K562 (cell line): ENCODE results near the gene ZZZ3. TPM values are rescaled to one million over a fixed set of nuclear protein-coding genes. Genes with fewer than 3 reads are reported as not detected.

ENCODE experiments used
- BCOR ChIP-seq: fragments of 450-650 bp; IDR thresholded peaks from 2 replicates; pipeline ENCODE4 v1.6.1; 2016
- BRCA1 ChIP-seq, 2 experiments: fragments of 450-650 bp in 1 of 2; sonication (generic) in 1 of 2; formaldehyde crosslinking in 1 of 2; IDR thresholded peaks; 2 replicates each; pipeline versions ENCODE4 v1.5.0 to v1.6.1; 2017 to 2020; ENCODE audit warnings: mild to moderate bottlenecking in 1 of 2, missing genetic modification reagents in 1 of 2
- CREB1 ChIP-seq, 2 experiments: sonication (generic) in 1 of 2; formaldehyde crosslinking in 1 of 2; IDR thresholded peaks; 2 replicates each; pipeline versions ENCODE4 v1.6.1 to v1.8.0; 2012 to 2022; ENCODE audit warnings: inconsistent platforms in 1 of 2, mild to moderate bottlenecking in 1 of 2, missing genetic modification reagents in 1 of 2, moderate library complexity in 1 of 2
- CREM ChIP-seq: IDR thresholded peaks from 2 replicates; pipeline ENCODE4 v1.6.1; 2014; ENCODE audit warnings: antibody characterized with exemption, low read depth
- ETS1 ChIP-seq: conservative IDR thresholded peaks from 2 replicates; pipeline ENCODE4 v1.6.1; 2011; ENCODE audit warnings: low read depth, mild to moderate bottlenecking, low read length; ENCODE audit not compliant: control insufficient read depth
- GTF2F1 ChIP-seq: IDR thresholded peaks from 2 replicates; pipeline ENCODE4 v1.6.1; 2011; ENCODE audit warnings: low read depth, low read length, improper control_type of control experiment
- HDAC3 ChIP-seq: fragments of 450-650 bp; IDR thresholded peaks from 2 replicates; pipeline ENCODE4 v1.6.1; 2018; ENCODE audit warnings: borderline replicate concordance, mild to moderate bottlenecking, moderate library complexity; ENCODE audit not compliant: partially characterized antibody
- HLTF ChIP-seq: fragments of 450-650 bp; IDR thresholded peaks from 2 replicates; pipeline ENCODE4 v1.6.1; 2016
- MTA3 ChIP-seq: fragments of 450-650 bp; formaldehyde crosslinking; IDR thresholded peaks from 2 replicates; pipeline ENCODE4 v1.6.1; 2017; ENCODE audit warnings: mild to moderate bottlenecking, borderline replicate concordance
- POLR2AphosphoS5 ChIP-seq: IDR thresholded peaks from 2 replicates; pipeline ENCODE4 v1.6.1; 2011; ENCODE audit warnings: mild to moderate bottlenecking, low read depth, low read length, moderate library complexity; ENCODE audit not compliant: control insufficient read depth, insufficient read depth
- POLR2H ChIP-seq: IDR thresholded peaks from 2 replicates; pipeline ENCODE4 v1.6.1; 2016; ENCODE audit warnings: missing genetic modification characterization, low read depth, mild to moderate bottlenecking, control low read depth, missing compliant biosample characterization, moderate library complexity
- SAP30 ChIP-seq: fragments of 200-600 bp; sonication (generic); IDR thresholded peaks from 2 replicates; pipeline ENCODE4 v1.6.1; 2012; ENCODE audit warnings: borderline replicate concordance, low read depth, mild to moderate bottlenecking, moderate library complexity, low read length, control low read depth, inconsistent platforms; ENCODE audit not compliant: insufficient read depth, poor library complexity, severe bottlenecking
- SETDB1 ChIP-seq: IDR thresholded peaks from one replicate; pipeline ENCODE4 v1.6.1; 2012; ENCODE audit warnings: low read length, control low read depth, inconsistent platforms
- SMAD3 ChIP-seq: fragments of 450-650 bp; formaldehyde crosslinking; conservative IDR thresholded peaks from 2 replicates; pipeline ENCODE4 v1.4.0; 2020; ENCODE audit warnings: mild to moderate bottlenecking
- ZC3H8 ChIP-seq: fragments of 450-650 bp; IDR thresholded peaks from 2 replicates; pipeline ENCODE4 v1.6.1; 2017
- ZNF143 ChIP-seq: sonication (generic); formaldehyde crosslinking; IDR thresholded peaks from 2 replicates; pipeline ENCODE4 v1.9.0; 2022; ENCODE audit warnings: mild to moderate bottlenecking, missing genetic modification reagents
- ZNF175 ChIP-seq: fragments of 200-800 bp; sonication (Bioruptor generic); IDR thresholded peaks from 2 replicates; pipeline ENCODE4 v1.6.1; 2016; ENCODE audit warnings: low read depth, mild to moderate bottlenecking, missing genetic modification characterization, missing compliant biosample characterization
- ZNF384 ChIP-seq: IDR thresholded peaks from 2 replicates; pipeline ENCODE4 v1.6.1; 2012; ENCODE audit warnings: low read depth, low read length, improper control_type of control experiment
- ZNF436 ChIP-seq: fragments of 250-450, 450-650 bp; sonication (Bioruptor Pico); formaldehyde crosslinking; IDR thresholded peaks from 2 replicates; pipeline ENCODE4 v1.7.0; 2020; ENCODE audit warnings: mild to moderate bottlenecking
- ZNF644 ChIP-seq: fragments of 200-800 bp; sonication (Bioruptor generic); IDR thresholded peaks from 2 replicates; pipeline ENCODE4 v1.6.1; 2016; ENCODE audit warnings: low read depth, missing genetic modification characterization, missing compliant biosample characterization
- polyA plus RNA-seq, 8 experiments: library from polyadenylated mRNA; depleted of rRNA in 4 of 8; stranded (reverse) in 5 of 8; unstranded in 3 of 8; fragments of >200 nt; fragmentation: Nextera tagmentation in 2 of 8; fragmentation: Illumina TruSeq in 1 of 8; extraction: Ambion mirVana in 2 of 8; extraction: Trizol in 1 of 8; gene quantifications; 2 replicates each; pipeline versions ENCODE4 v1.2.1 to v1.2.3, GENCODE V29; 2011 to 2014; ENCODE audit warnings: inconsistent platforms in 1 of 8, missing spikeins in 1 of 8
- total RNA-seq, 7 experiments: library from RNA; depleted of rRNA in 6 of 7; stranded (reverse); fragments of >200 nt in 6 of 7; fragmentation: Illumina TruSeq in 2 of 7; extraction: Trizol in 2 of 7; gene quantifications; 2 replicates each; pipeline versions ENCODE4 v1.2.1 to v1.2.3, GENCODE V29; 2011 to 2021; ENCODE audit warnings: low replicate concordance in 1 of 7
- TF ChIP-seq, protein P1 (sequence below), 2 experiments: fragments of 450-650 bp; IDR thresholded peaks; 2 replicates each; pipeline ENCODE4 v1.6.1; 2018; ENCODE audit warnings: mild to moderate bottlenecking in 2 of 2, low read depth in 1 of 2; ENCODE audit not compliant: partially characterized antibody in 2 of 2
- TF ChIP-seq, protein P2 (sequence below): sonication (generic); formaldehyde crosslinking; IDR thresholded peaks from 2 replicates; pipeline ENCODE4 v1.8.0; 2022; ENCODE audit warnings: mild to moderate bottlenecking, missing genetic modification reagents

The ZZZ3 gene
- total and polyA plus RNA-seq, 9 of the 15 experiments (the other 6 are each of a cell fraction or from before 2014, with no cell fraction given), result 13.9 to 64.0 (median 36.7) TPM

- no peak for TF ChIP-seq HLTF
- TF ChIP-seq HDAC3, result peak; percentile 83
- TF ChIP-seq GTF2F1, result no peak
- no peak for TF ChIP-seq ZC3H8
- TF ChIP-seq, protein P1, sequence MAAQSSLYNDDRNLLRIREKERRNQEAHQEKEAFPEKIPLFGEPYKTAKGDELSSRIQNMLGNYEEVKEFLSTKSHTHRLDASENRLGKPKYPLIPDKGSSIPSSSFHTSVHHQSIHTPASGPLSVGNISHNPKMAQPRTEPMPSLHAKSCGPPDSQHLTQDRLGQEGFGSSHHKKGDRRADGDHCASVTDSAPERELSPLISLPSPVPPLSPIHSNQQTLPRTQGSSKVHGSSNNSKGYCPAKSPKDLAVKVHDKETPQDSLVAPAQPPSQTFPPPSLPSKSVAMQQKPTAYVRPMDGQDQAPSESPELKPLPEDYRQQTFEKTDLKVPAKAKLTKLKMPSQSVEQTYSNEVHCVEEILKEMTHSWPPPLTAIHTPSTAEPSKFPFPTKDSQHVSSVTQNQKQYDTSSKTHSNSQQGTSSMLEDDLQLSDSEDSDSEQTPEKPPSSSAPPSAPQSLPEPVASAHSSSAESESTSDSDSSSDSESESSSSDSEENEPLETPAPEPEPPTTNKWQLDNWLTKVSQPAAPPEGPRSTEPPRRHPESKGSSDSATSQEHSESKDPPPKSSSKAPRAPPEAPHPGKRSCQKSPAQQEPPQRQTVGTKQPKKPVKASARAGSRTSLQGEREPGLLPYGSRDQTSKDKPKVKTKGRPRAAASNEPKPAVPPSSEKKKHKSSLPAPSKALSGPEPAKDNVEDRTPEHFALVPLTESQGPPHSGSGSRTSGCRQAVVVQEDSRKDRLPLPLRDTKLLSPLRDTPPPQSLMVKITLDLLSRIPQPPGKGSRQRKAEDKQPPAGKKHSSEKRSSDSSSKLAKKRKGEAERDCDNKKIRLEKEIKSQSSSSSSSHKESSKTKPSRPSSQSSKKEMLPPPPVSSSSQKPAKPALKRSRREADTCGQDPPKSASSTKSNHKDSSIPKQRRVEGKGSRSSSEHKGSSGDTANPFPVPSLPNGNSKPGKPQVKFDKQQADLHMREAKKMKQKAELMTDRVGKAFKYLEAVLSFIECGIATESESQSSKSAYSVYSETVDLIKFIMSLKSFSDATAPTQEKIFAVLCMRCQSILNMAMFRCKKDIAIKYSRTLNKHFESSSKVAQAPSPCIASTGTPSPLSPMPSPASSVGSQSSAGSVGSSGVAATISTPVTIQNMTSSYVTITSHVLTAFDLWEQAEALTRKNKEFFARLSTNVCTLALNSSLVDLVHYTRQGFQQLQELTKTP (IDR thresholded peaks at IDR 0.05; ENCODE audit: low read depth in 1 of 2, partially characterized antibody in 2 of 2), result peak in 1 of 2 experiments; percentile 83
- TF ChIP-seq ZNF436, result 0 out of 2 replicates have a peak, but pooled peaks have one; percentile 2
- TF ChIP-seq SETDB1, result no peak
- TF ChIP-seq MTA3, result peak; percentile 58; the same call in 1 of the 2 replicates
- 0 out of 2 replicates have a peak, but pooled peaks have one; percentile 43 for TF ChIP-seq ZNF384
- 0 out of 2 replicates have a peak, but pooled peaks have one; percentile 40 for TF ChIP-seq SMAD3
- TF ChIP-seq CREM, result peak; percentile 38
- TF ChIP-seq ZNF143 (CRISPR knock-in tag), result no peak
- peak; percentile 17 for TF ChIP-seq CREB1 (IDR thresholded peaks at IDR 0.05)
- no peak; the same call in 1 of the 2 replicates for TF ChIP-seq CREB1 (CRISPR knock-in tag; IDR thresholded peaks at IDR 0.05)
- TF ChIP-seq, protein P2, sequence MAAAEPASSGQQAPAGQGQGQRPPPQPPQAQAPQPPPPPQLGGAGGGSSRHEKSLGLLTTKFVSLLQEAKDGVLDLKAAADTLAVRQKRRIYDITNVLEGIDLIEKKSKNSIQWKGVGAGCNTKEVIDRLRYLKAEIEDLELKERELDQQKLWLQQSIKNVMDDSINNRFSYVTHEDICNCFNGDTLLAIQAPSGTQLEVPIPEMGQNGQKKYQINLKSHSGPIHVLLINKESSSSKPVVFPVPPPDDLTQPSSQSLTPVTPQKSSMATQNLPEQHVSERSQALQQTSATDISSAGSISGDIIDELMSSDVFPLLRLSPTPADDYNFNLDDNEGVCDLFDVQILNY (CRISPR knock-in tag), result no peak
- TF ChIP-seq POLR2AphosphoS5, result peak; percentile 4; the same call in 1 of the 2 replicates
- TF ChIP-seq SAP30, result peak; percentile 43
- no peak for TF ChIP-seq BCOR
- peak; percentile 82 for TF ChIP-seq POLR2H (tag)
- TF ChIP-seq BRCA1 (IDR thresholded peaks at IDR 0.05), result no peak
- no peak for TF ChIP-seq BRCA1 (CRISPR knock-in tag; IDR thresholded peaks at IDR 0.05)
- no peak for TF ChIP-seq ZNF644 (tag)
- no peak for TF ChIP-seq ZNF175 (CRISPR knock-in tag)
- TF ChIP-seq ETS1, result peak; percentile 52; the same call in 1 of the 2 replicates
Measured at GRCh38 chr1:77682460-77683159, at the start of gene ZZZ3 (continued).
